GM21825 (cell line): ENCODE results near the gene RAB11B.
A peak's percentile ranks its signal among the peaks of the same experiment; 100 is the strongest.
"Not testable (repeated sequence)": the region's sequence is repeated elsewhere in the genome, so short reads cannot be mapped to it uniquely, and the experiment has no call there.

Experiments used
- ATAC-seq: cut with Tn5 transposase; IDR thresholded peaks from one replicate; pipeline ENCODE4 v1.9.1; 2021; ENCODE audit warnings: mild to moderate bottlenecking, moderate library complexity; ENCODE audit not compliant: unreplicated experiment

The RAB11B gene

GRCh38 chr19:8425331-8425730, 35.2 kb downstream of the RAB11B start:
- not testable (repeated sequence) for ATAC-seq

GRCh38 chr19:8426283-8426682, 36.1 kb downstream of the RAB11B start:
- ATAC-seq, result no peak

- no peak for ATAC-seq
These were observed 38.9 kb downstream of the RAB11B start for GRCh38 chr19:8429044-8429443.

GRCh38 chr19:8429826-8430225, 39.7 kb downstream of the RAB11B start:
- no peak for ATAC-seq

GRCh38 chr19:8430650-8431049, 40.5 kb downstream of the RAB11B start:
- no peak for ATAC-seq

GRCh38 chr19:8438236-8438635, 48.1 kb downstream of the RAB11B start:
- ATAC-seq, result no peak

GRCh38 chr19:8441725-8442544, 51.8 kb downstream of the RAB11B start:
- ATAC-seq, result no peak

GRCh38 chr19:8444140-8444676, 54.0 kb downstream of the RAB11B start:
- ATAC-seq, result not testable (repeated sequence)

- ATAC-seq, result peak; percentile 74
These were observed 54.7 kb downstream of the RAB11B start, which contains the start of gene HNRNPM for GRCh38 chr19:8444677-8445487. Gene HNRNPM, plus strand, starts transcription at chr19:8444975. Its CDS starts 24 bp downstream, at chr19:8444999.

- ATAC-seq, result peak; percentile 38
These were observed 55.4 kb downstream of the RAB11B start for GRCh38 chr19:8445488-8446001.

GRCh38 chr19:8446061-8446709, 56.0 kb downstream of the RAB11B start:
- no peak for ATAC-seq

- ATAC-seq, result no peak
These were observed 59.7 kb downstream of the RAB11B start for GRCh38 chr19:8449830-8450229.

GRCh38 chr19:8451377-8451776, 61.2 kb downstream of the RAB11B start:
- no peak for ATAC-seq

GRCh38 chr19:8451885-8452284, 61.7 kb downstream of the RAB11B start:
- no peak for ATAC-seq

GRCh38 chr19:8452446-8453123, 62.4 kb downstream of the RAB11B start:
- no peak for ATAC-seq

GRCh38 chr19:8453616-8454015, 63.5 kb downstream of the RAB11B start:
- no peak for ATAC-seq
